Erythroblast (primary cell): ENCODE results near the gene IRF7.

Experiments
- GATA1 ChIP-seq: IDR thresholded peaks from 2 replicates; pipeline ENCODE4 v1.6.1; 2011; ENCODE audit warnings: low read depth, mild to moderate bottlenecking, control low read depth, low read length, moderate library complexity
- POLR2A ChIP-seq: IDR thresholded peaks from 2 replicates; pipeline ENCODE4 v1.6.1; 2011; ENCODE audit warnings: mild to moderate bottlenecking, low read length

DNA sequence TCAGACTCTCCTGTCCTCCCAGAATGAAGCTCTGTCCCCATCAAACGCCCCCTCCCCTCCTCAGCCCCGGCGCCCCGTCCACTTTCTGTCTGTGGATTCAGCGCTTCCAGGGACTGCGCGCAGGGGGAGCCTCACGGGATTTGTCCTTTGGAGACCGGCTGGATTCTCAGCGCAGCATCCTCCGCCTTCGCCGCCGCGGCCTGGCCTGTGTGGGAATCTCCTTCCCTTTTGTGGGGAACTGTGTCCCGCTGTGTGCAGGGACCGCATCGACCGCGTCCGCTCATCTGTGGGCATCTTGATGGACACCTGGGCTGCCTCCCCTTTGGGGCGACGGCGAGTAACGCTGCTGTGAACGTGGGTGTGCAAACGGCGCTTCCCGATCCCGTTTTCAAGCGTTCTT lies 12.3 kb upstream of the IRF7 start:
- TF ChIP-seq POLR2A (no peak), GATA1 (no peak)
